Stimulated activated CD4-positive, alpha-beta T cell treated with anti-CD3 and anti-CD28 coated beads, TNF-alpha, amount 100 ng/mL, for 4 hours (primary cell): ENCODE results near the gene IQCH.

Source experiments
- DNase-seq, 3 experiments: peaks; one replicate each; pipeline ENCODE4 v3.0.0-alpha.2; 2020; ENCODE audit warnings: low read depth in 3 of 3

The IQCH gene

GRCh38 chr15:67524235-67524634 lies 269.6 kb downstream of the IQCH start:
- DNase-seq: no peak

GRCh38 chr15:67528513-67528912 lies 273.9 kb downstream of the IQCH start:
- DNase-seq: no peak

GRCh38 chr15:67531379-67531914 lies 276.9 kb downstream of the IQCH start:
- DNase-seq: no peak

- DNase-seq: no peak
These were observed 279.3 kb downstream of the IQCH start for GRCh38 chr15:67533873-67534272.

GRCh38 chr15:67534360-67534759 lies 279.8 kb downstream of the IQCH start:
- no peak for DNase-seq

GRCh38 chr15:67537771-67538170 lies 283.2 kb downstream of the IQCH start:
- DNase-seq: no peak

- peak; percentile 60 to 74 (median 73) for DNase-seq
These were observed 288.1 kb downstream of the IQCH start, which contains the start of gene MAP2K5 for GRCh38 chr15:67542420-67543347. Gene MAP2K5 (plus strand): TSS chr15:67542703. CDS start chr15:67543336, 633 bp downstream.

GRCh38 chr15:67543348-67543718 lies 288.7 kb downstream of the IQCH start:
- no peak for DNase-seq

- DNase-seq: no peak
These were observed 289.9 kb downstream of the IQCH start for GRCh38 chr15:67544475-67544874.

- no peak for DNase-seq
These were observed 291.3 kb downstream of the IQCH start for GRCh38 chr15:67545864-67546263.

- no peak for DNase-seq
These were observed 292.5 kb downstream of the IQCH start for GRCh38 chr15:67547064-67547463.

GRCh38 chr15:67547836-67548235 lies 293.2 kb downstream of the IQCH start:
- no peak for DNase-seq

- DNase-seq: no peak
These were observed 293.8 kb downstream of the IQCH start for GRCh38 chr15:67548236-67548852.

GRCh38 chr15:67548862-67549651 lies 294.5 kb downstream of the IQCH start:
- no peak for DNase-seq

GRCh38 chr15:67549736-67550135 lies 295.1 kb downstream of the IQCH start:
- DNase-seq: no peak

- no peak for DNase-seq
These were observed 295.9 kb downstream of the IQCH start for GRCh38 chr15:67550522-67550921.

- DNase-seq: no peak
These were observed 296.7 kb downstream of the IQCH start for GRCh38 chr15:67551207-67551743.
